Upper lobe of left lung (tissue), 6 donors: ENCODE measurements around the gene ZNF627. TPM values are rescaled to one million over a fixed set of nuclear protein-coding genes. Genes with fewer than 3 reads are reported as not detected.

Experiments used
- ATAC-seq, 2 donors: fragments of 200-7000 bp; cut with Tn5 transposase; one replicate each; pipeline ENCODE4 v1.9.1; 2022; ENCODE audit warnings: mild to moderate bottlenecking in 2 of 2, moderate library complexity in 2 of 2; ENCODE audit not compliant: low FRiP score in 2 of 2
- DNase-seq, 2 donors: peaks; one replicate each; pipeline ENCODE4 v3.0.0-alpha.2; 2019 to 2020
- H3K27ac ChIP-seq, 4 donors: fragments of 200-600 bp; sonication (generic); one replicate each; pipeline ENCODE4 v1.5.1; 2016 to 2019
- H3K27me3 ChIP-seq, 4 donors: fragments of 200-600 bp; sonication (generic); one replicate each; pipeline ENCODE4 v1.5.1; 2017 to 2019
- H3K36me3 ChIP-seq, 4 donors: fragments of 200-600 bp; sonication (generic); one replicate each; pipeline ENCODE4 v1.5.1; 2016 to 2019
- H3K4me1 ChIP-seq, 4 donors: fragments of 200-600 bp; sonication (generic); one replicate each; pipeline ENCODE4 v1.5.1; 2018 to 2019
- H3K4me3 ChIP-seq, 4 donors: fragments of 200-600 bp; sonication (generic); one replicate each; pipeline ENCODE4 v1.5.1; 2017 to 2019; ENCODE audit warnings: mild to moderate bottlenecking in 2 of 4, moderate library complexity in 1 of 4
- H3K9me3 ChIP-seq, 4 donors: fragments of 200-600 bp; sonication (generic); one replicate each; pipeline ENCODE4 v1.5.1; 2018 to 2019
- CTCF ChIP-seq, 6 experiments: fragments of 450-650 bp in 4 of 6; fragments of 200-600 bp in 2 of 6; sonication (generic) in 2 of 6; IDR thresholded peaks; one replicate each; pipeline ENCODE4 v1.5.1; 2016 to 2019; ENCODE audit warnings: antibody characterized with exemption in 6 of 6
- EP300 ChIP-seq, 4 donors: sonication (generic); formaldehyde crosslinking; IDR thresholded peaks; one replicate each; pipeline ENCODE4 v1.5.1; 2017; ENCODE audit warnings: antibody characterized with exemption in 4 of 4, control low read depth in 2 of 4
- POLR2A ChIP-seq, 4 donors: fragments of 450-650 bp; IDR thresholded peaks; one replicate each; pipeline ENCODE4 v1.5.1; 2016 to 2017; ENCODE audit warnings: antibody characterized with exemption in 4 of 4, mild to moderate bottlenecking in 2 of 4
- POLR2AphosphoS5 ChIP-seq, 2 donors: sonication (generic); formaldehyde crosslinking; IDR thresholded peaks; one replicate each; pipeline ENCODE4 v1.5.1; 2017; ENCODE audit warnings: antibody characterized with exemption in 2 of 2
- WGBS, 2 donors: methylation state at CpG; one replicate each; pipeline ENCODE4 v1.1.5; 2017 to 2018; 5-methylcytosine and 5-hydroxymethylcytosine counted together
- total RNA-seq, 6 donors: library from RNA; depleted of rRNA in 4 of 6; stranded (reverse); fragments of >200 nt in 4 of 6; gene quantifications; one replicate each; pipeline versions ENCODE4 v1.1.0 to v1.2.1, GENCODE V29; 2016 to 2021
- donor health status: DM: no; HTN: no; CAD: no; lungs with moderate emphysema.
- donor health status: DM: no; HTN: yes; CAD: no; lungs with severe emphysema.

The ZNF627 gene
- total RNA-seq, 6 donors from 2014 or later = 3.9 to 14.8 (median 10.2) TPM

GRCh38 chr19:11551603-11552235 lies 45.6 kb upstream of the ZNF627 start:
- H3K9me3 ChIP-seq = no peaks in the 10 kb centered on the region
- no peaks in the 10 kb centered on the region for H3K27me3 ChIP-seq
- no peak overlapping the region for H3K4me3 ChIP-seq
- 78 to 93% methylated on average over 4 to 25 of the region's 26 CpGs for WGBS, 2 donors
- ATAC-seq (peak; percentile 2 to 67), DNase-seq (peak in 1 of 2 donors; percentile 77)
- H3K36me3 ChIP-seq = peaks cover 7 to 42% (median 30%) of the 10 kb centered on the region in 4 donors
- H3K4me1 ChIP-seq = peaks cover 0 to under 1% (median 0%) of the 10 kb centered on the region in 4 donors
- no peak overlapping the region for H3K27ac ChIP-seq
- TF ChIP-seq POLR2A (IDR thresholded peaks at IDR 0.05) (no peak), POLR2AphosphoS5 (IDR thresholded peaks at IDR 0.05) (no peak), CTCF (IDR thresholded peaks at IDR 0.05) (peak in 1 of 6 experiments; percentile 5)

GRCh38 chr19:11552666-11553372 lies 44.5 kb upstream of the ZNF627 start:
- ATAC-seq (no peak), DNase-seq (no peak)
- 79 to 86% methylated on average over 13 to 18 of the region's 20 CpGs for WGBS, 2 donors
- H3K27ac ChIP-seq = no peak overlapping the region
- peaks cover 7 to 42% (median 30%) of the 10 kb centered on the region in 4 donors for H3K36me3 ChIP-seq
- no peaks in the 10 kb centered on the region for H3K27me3 ChIP-seq
- TF ChIP-seq EP300 (IDR thresholded peaks at IDR 0.05) (no peak), CTCF (IDR thresholded peaks at IDR 0.05) (no peak), POLR2A (IDR thresholded peaks at IDR 0.05) (no peak), POLR2AphosphoS5 (IDR thresholded peaks at IDR 0.05) (no peak)
- H3K4me3 ChIP-seq = no peak overlapping the region
- peaks cover 2 to 9% (median 6%) of the 10 kb centered on the region in 4 donors for H3K4me1 ChIP-seq
- no peaks in the 10 kb centered on the region for H3K9me3 ChIP-seq

GRCh38 chr19:11554160-11554559 lies 43.1 kb upstream of the ZNF627 start:
- Histone ChIP-seq H3K36me3 (peaks cover 7 to 42% (median 30%) of the 10 kb centered on the region in 4 donors), H3K4me1 (peaks cover 11 to 15% (median 13%) of the 10 kb centered on the region in 4 donors), H3K4me3 (no peak overlapping the region), H3K27me3 (no peaks in the 10 kb centered on the region), H3K9me3 (no peaks in the 10 kb centered on the region), H3K27ac (no peak overlapping the region)
- WGBS, 2 donors = 73 to 89% methylated on average over 6 to 12 of the region's 12 CpGs
- no peak for DNase-seq
- no peak for ATAC-seq
- TF ChIP-seq CTCF (IDR thresholded peaks at IDR 0.05) (no peak), POLR2AphosphoS5 (IDR thresholded peaks at IDR 0.05) (no peak), POLR2A (IDR thresholded peaks at IDR 0.05) (no peak), EP300 (IDR thresholded peaks at IDR 0.05) (no peak)

GRCh38 chr19:11555246-11555645 lies 42.0 kb upstream of the ZNF627 start:
- H3K4me3 ChIP-seq = no peak overlapping the region
- H3K4me1 ChIP-seq = peaks cover 19 to 24% (median 22%) of the 10 kb centered on the region in 4 donors
- no peaks in the 10 kb centered on the region for H3K9me3 ChIP-seq
- no peaks in the 10 kb centered on the region for H3K27me3 ChIP-seq
- WGBS, 2 donors = 78 to 83% methylated on average over 5 to 6 of the region's 6 CpGs
- ATAC-seq (no peak), DNase-seq (no peak)
- H3K27ac ChIP-seq = no peak overlapping the region
- no peak for TF ChIP-seq EP300 (IDR thresholded peaks at IDR 0.05)
- no peak for TF ChIP-seq POLR2AphosphoS5 (IDR thresholded peaks at IDR 0.05)
- H3K36me3 ChIP-seq = peaks cover 7 to 42% (median 30%) of the 10 kb centered on the region in 4 donors

- WGBS, 2 donors = 82 to 93% methylated on average over 4 of the region's 4 CpGs
Observed at GRCh38 chr19:11556634-11557420, 40.5 kb upstream of the ZNF627 start.

More at GRCh38 chr19:11556634-11557420, 40.5 kb upstream of the ZNF627 start:
- no peaks in the 10 kb centered on the region for H3K9me3 ChIP-seq
- TF ChIP-seq CTCF (IDR thresholded peaks at IDR 0.05) = no peak
- TF ChIP-seq POLR2AphosphoS5 (IDR thresholded peaks at IDR 0.05) = no peak
- no peak for TF ChIP-seq EP300 (IDR thresholded peaks at IDR 0.05)
- no peak for TF ChIP-seq POLR2A (IDR thresholded peaks at IDR 0.05)
- ATAC-seq (no peak), DNase-seq (no peak)
- H3K27ac ChIP-seq = no peak overlapping the region
- peaks cover 22 to 28% (median 26%) of the 10 kb centered on the region in 4 donors for H3K4me1 ChIP-seq
- H3K4me3 ChIP-seq = no peak overlapping the region
- peaks cover 7 to 41% (median 28%) of the 10 kb centered on the region in 4 donors for H3K36me3 ChIP-seq
- H3K27me3 ChIP-seq = no peaks in the 10 kb centered on the region
